GM19035 (cell line): ENCODE results near the gene DOCK10.
A peak's percentile ranks its signal among the peaks of the same experiment; 100 is the strongest.
"Not testable (repeated sequence)": the region's sequence is repeated elsewhere in the genome, so short reads cannot be mapped to it uniquely, and the experiment has no call there.

ENCODE experiments used
- ATAC-seq: cut with Tn5 transposase; IDR thresholded peaks from one replicate; pipeline ENCODE4 v1.9.1; 2021; ENCODE audit not compliant: unreplicated experiment

The DOCK10 gene

DNA sequence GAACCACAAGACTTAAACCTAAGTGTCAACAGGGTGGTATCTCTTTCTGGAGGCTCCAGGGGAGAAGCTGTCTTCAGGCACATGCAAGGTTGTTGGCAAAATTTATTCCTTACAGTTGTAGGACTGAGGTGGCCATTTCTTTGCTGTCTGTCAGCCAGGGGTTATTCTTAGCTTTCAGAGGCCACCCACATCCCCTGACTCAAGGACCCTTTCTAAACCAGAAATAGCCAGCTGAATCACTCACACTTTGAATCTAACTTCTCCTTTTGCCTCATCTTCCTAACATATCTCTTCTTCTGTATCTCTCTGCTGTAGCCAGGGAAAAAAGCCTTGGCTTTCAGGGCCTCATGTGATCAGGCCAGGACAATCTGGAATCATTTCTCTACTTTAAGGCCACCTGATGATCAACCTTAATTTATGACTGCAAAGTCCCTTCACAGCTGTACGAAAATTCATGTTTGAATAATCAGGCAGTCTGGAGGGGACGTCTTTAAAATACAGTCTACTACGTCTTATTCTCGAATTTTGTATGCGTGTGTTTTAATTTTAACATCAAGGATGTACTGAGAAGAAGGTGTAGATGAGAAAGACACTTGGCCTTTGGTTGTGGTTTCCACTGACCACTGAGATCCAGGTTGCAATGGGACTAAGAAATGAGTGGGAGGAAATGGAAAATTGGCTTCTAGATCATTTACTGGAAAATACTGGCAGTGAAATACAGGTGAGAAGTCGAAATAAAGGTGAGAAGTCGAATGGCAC, 90.4 kb downstream of the DOCK10 start:
- ATAC-seq = peak; percentile 38

DNA sequence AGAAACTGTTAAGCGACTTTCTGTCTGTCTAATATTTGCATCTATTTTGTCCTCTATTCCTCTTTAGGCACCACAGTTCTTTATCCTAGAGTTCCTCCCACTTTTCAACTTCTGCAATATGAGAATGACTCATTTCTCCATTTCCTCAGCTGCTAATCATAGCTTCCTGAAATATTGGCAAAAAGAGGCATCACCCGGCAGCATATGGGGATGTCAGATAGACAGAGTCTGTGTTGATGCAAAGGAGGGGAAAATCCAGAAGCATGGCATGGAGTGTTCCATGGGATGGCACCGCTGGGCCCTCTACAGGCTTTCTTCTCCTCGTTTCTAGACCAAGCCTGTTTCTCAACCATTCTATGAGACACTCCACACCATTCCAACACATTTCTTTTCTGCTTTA, 93.4 kb downstream of the DOCK10 start:
- no peak for ATAC-seq

DNA sequence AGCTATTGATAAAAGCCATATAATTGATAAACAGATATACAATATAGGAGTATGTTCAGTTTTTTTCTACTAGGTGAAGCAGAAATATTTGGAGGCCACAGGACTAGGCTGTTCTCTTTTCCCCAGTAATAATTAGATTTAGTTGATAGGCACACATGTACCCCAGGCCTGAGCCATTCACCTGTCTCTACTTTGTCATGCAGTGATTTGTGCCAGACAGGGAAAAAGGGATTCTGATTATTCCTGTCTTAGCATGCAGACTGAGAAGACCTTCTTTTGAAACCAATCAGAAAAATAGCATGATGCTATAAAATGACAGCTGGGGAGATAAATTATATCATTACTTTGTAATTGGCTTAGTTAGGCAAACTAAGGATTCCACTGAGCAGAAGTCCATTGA, 94.3 kb downstream of the DOCK10 start:
- ATAC-seq = no peak

DNA sequence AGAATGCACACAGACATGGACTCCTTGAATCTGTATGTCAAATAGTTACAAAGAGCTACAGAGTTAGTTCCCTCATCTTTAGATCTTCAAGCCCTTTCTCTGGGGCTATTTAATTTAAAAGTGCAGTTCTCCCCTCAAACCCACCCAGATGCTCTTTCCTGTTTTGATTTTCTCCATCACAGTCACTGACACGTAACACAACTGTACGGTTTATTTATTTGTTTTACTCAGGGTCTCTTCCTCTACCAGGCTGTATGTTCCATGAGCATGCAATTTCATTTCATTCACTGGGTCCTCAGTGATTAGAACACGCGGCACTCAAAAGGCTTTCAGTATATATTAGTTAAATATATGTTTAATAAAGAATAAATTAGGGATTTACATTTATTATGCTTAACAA, 94.7 kb downstream of the DOCK10 start:
- ATAC-seq = no peak

DNA sequence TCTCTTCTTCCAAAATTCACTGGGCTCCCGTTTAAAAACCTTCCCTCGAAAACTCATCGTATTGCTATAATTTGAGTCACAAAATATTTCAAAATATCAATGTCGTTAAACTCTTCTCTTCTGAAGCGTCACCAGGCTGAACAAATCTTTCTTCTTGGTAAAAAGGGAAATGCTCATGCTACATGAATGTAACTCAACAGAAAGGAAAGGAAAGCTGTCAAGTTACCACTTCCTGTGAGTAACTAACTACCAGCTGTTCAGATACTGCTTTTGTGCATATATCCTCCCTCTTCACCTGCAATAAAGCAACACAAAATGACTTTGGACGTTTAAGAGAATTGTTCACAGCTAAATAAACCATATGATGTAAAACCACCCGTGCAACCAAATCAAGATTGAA, 95.4 kb downstream of the DOCK10 start:
- peak; percentile 63 for ATAC-seq

DNA sequence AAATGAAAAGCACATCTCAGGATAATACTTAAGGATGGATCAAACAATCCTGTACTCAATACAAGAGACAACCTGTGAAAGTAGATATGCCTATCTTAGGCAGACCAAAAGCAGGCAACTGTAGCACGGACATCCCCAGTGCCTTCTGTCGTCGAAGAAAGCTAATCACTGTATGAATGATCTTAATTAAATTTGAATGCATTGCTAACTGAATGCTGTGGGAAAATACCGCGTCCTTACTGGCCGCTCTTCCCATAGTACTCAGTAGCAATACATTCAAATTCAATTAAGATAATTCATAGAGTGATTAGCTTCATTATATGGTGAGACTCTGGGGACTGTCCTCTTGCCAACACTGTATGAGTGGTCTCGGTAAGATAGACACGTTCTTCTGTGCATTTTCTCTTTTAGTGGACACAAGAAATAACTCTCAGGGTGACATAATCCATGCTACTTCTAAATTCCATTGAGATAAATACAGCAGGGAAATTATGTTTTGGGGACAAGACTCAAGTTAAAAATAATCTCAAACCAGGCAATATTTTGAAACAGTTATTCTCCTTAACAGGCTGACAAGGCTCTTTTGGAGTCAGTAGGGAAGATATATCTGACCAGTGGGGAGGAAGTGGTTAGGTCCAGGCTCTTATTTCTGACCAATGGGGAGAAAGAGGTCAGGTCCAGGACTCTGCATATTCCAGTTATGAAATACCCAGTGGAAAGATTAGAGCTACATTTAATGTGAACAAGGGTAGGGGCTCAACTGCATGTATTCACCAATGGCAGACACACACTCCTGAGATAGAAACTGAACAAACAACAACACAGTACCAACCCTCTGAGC, 97.3 kb downstream of the DOCK10 start:
- peak; percentile 32 for ATAC-seq

DNA sequence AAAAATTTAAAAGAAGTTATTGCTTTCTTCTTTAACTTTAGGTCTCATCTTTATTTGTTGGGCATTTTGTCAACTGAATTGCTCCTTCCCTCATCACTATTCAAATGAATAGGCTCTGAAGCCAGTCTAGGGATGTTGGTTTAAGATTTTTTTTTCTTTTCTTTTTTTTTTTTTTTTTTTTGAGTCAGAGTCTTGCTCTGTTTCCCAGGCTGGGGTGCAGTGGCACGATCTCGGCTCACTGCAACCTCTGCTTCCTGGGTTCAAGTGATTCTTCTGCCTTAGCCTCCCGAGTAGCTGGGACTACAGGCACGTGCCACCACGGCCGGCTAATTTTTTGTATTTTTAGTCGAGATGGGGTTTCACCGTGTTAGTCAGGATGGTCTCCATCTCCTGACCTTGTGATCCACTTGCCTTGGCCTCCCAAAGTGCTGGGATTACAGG, 98.6 kb downstream of the DOCK10 start:
- ATAC-seq = not testable (repeated sequence)

DNA sequence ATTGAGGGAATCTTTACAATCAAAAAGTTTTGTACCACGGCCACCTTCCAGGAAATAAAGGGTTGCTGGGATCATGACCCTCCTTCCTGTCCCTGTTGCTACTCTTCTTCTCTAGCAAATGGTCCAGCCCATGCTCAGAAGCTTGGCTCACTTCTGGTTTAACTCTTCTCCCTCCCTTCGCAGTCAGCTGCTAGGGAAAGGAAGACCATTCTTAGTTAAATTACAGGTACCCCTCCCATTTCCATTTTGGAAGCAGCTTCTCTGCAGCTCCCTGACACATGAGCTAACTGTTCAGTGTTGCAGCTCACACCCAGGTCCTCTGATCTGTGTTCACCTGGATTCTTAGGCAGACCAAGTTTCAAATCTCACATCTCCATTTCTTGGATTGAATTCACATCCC, 100.3 kb downstream of the DOCK10 start:
- ATAC-seq = no peak

DNA sequence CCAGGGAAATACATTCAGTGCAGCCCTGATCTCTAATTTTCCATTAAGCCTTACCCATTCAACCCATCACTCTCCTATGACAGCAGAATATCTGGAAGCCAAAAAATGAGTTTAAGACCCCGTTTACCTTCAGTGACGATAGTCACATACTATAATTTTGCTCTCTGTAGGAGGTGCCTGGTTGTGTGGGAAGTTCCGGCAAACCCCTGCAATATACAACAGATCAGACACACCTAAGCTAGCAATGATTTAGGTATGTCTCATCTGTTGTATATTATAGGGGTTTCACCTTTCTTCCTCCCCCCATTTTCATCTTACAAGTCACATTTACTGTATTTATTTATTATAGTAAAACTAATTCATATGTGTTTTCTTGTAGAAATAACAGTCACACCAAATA, 101.7 kb downstream of the DOCK10 start:
- no peak for ATAC-seq

DNA sequence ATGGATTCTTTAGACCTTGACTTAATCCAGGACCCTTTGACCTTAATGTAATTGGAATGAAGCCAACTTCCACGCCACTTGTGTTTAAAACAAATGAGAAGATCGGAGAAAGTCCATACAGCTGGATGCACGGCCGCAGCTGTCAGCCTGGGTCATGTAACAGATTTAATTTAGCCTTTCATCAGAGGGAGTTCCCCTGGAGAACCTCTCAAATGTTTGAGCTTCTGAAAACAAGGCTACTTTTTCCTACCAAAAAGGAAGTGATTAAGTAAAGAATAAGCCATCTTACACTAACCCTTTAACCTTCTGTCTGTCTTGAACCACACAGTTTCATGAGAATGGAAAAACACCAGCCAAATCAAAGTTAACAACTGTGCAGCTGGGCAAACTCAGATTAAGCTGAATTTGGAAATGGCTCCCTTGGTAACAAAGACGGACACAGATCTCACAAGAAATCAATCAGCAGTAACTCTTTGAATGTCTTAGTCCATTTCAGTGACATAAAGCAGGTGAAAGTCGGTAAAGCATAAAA, 103.6 kb downstream of the DOCK10 start:
- ATAC-seq = peak; percentile 49

DNA sequence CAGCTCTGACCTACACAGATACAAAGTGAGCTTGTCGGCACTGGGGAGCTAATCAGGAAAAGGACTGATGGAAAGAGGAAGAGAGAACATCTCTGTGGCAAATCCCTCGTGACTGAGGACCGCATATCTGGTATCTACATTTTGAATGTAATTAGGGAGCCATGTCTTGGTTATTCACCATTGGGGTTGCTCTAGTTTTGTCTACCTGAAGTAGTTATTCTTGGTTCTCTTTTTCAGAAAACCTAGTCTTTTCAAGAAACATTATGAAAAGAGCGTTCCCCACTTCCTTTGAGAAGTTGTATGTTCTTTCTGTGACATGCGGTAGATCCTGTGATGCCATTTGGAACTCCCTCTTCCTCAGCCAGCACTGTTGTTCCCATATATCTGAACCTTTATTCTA, 104.4 kb downstream of the DOCK10 start:
- ATAC-seq = peak; percentile 82

DNA sequence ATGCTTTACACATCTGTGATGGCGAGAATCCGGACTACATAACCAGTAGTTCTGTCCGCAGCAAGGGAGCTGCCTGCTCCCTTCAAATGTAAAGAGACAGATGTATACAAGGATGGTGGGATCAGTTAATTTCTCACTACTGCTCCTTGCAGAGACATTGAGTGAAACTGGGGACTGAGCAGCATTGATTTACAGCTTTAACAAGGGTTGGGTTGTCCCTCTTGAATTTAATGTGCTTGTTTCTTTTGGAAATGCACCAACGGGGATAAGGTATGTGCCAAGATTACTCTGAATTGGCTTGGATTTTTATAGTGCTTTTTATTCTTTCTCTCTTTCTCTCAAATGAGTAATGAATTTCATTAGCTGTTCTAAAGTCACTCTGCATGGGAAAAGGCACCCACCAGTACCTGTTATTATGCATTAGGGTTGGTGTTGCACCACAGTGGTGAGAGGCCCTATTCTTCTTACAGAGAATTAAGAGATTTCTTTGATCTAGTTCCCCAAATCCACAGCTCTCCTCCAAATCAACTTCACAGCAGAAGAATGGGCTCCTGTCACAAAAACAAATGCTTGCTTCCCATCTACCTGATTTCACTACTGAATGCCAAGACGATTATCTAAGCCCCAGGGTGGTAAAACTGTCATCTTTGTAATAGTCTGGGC, 107.6 kb downstream of the DOCK10 start:
- ATAC-seq = no peak

DNA sequence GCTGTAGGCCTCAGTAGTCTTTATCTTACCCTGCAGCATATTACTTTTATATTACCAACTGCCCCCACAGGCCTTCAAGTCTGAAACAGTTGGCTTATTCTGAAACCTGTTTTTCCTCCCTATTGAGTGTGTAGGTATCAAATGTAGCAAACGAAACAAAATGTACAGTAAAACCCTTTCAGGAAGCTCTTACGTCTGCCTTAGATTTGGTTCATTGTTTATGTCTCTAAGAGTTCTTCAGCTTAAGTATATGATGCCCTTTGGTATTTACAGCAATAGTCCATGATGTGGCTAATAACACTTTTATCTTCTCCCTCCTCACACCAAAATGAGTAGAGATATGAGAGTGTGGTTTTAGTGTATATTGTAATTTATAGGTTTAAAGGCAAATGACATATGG, 108.8 kb downstream of the DOCK10 start:
- ATAC-seq = no peak

DNA sequence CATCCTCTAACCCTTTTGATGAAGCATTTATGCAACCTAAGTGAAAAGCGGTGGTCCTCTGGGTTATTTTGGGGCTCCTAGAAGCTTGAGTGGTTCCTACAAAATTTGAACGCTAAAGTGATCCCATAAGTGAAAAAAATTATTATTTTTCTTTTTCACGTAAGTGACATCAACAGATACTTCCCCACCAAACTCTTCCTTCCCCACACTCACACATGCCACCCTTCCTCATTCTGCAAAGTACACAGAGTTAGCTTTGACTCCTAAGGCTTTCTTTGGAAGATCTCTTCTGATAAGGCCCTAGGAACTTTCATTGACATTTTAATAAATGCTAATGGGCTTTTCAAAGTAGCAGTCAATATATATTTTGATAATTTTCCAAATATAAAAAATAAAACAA, 109.7 kb downstream of the DOCK10 start:
- no peak for ATAC-seq

DNA sequence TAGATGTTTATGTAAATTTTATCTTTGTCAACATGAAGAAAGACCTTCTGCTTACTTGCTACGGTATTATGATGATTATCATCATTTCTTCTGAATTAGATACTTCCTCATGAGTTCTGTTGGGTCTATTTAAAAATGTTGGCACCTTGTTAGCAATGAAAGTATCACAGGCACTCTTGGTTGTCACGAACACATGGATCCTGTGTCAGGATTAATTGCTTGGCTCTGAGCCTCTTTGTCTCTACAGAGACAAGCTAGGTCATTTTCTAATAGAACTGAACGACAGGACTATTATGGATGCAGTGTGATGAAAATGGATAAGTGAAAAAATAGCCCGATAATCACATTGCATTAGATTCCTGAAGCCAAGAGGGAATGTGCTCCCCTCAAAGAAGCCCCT, 110.3 kb downstream of the DOCK10 start:
- no peak for ATAC-seq

DNA sequence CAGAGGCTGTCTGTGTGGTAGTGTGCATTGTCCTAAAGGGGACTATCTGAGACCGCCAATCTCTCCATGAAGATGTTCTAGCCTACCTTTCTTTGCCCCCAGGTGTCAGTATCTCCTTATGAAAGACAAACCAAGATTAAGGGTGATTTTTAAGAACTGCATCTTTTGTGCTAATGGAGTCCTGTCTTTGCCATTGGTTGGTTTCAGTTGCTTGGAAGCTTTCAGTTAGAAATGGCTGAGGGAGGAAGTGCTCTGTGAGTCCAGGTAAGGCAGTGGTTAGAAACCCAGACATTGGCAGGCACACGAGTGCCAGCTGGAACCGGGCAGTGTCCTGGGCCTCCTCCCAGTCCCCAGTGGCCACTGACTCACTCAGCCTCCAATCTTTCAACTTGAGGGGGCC, 111.3 kb downstream of the DOCK10 start:
- no peak for ATAC-seq

DNA sequence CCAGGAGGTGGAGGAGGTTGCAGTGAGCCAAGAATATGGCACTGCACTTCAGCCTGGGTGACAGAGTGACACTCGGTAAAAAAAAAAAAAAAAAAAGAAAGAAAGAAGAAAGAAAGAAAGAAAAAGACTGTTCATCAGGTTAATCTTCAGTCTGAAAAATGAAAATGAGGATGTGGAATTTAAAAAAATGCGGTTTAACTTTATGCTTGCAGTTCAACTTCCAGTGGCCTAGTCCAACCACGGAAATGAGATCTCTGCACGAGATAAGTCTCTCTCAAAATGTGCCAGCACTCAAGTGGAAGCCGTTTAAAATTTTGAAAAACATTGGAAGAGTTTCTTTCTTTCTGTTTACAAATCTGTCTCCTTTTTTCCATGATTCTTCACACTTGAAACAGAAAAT, 112.1 kb downstream of the DOCK10 start:
- ATAC-seq = no peak

DNA sequence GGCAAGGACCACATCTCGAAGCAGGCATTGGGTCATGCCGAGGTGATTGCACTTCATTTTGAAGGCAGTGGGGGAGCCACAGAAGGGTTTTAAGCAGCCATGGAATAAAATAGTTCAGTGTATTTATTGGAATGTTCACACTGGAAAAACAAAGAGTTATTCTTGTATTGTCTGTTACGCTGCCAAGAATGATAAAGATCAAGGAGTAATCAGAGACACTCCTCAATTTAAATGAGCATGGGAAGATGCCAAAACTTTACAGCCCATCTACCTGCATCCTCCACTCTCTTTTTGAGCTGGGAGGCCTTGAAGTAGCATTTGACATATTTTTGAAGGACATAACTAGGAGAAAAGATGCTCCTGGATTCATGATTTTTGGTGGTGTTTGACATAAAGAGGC, 112.8 kb downstream of the DOCK10 start:
- no peak for ATAC-seq

DNA sequence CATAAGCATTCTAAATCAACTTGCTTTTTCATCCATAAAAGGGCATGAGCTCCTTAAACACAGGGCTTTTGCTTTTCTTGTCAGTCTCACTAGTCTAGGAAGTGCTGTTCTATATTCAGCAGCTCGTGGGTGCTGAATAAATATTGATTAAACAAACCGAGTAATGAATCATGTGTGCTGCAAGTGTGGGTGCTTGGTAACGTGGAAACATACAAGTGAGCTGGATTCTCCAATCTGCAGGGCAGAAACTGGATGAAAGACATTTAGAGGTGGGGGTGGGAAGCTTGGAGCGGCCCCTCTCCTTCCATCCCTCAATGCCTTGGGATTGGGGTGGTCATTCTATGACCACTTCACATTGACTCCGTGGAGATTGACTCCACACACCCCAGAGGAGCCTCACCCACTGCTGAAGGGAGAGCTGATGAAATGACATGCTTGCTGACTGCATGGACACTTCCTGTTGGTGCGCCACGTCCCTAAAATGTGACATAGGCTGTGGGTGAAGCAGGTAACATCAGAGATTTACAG, 114.6 kb downstream of the DOCK10 start:
- ATAC-seq = no peak

DNA sequence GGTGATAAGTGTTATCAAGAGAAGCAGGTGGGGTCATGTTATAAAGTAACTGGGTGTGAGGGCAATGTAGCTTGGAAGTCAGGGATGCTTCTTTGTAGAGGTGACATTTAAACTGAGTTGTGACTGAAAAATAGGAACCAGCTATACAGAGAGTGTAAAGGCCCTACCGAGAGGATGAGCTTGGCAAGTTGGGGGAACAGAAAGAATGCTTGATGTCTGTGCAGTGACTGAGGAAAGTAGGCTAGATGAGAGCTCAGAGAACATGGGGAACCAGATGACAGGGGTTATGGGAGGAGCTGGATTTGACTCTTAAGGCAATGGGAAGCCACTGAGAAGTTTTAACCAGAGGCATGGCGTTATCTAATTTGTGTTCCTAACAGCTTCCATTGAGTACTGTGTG, 115.3 kb downstream of the DOCK10 start:
- no peak for ATAC-seq

DNA sequence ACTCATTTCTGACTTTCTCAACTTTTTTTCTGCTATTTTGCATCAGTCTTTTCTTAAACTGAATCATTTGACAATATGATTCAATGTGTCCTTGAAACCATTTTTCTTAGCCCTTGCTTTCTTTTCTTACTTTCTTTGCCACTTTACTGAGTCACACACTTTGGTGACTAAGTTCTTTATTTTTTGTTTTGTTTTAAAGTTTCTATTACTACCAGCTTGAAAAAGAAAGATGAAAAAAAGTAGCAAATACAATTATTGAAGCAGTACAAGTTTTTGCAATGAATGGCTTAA, 116.5 kb downstream of the DOCK10 start:
- ATAC-seq = peak; percentile 26
